Posterior cingulate gyrus (tissue), 11 donors: Measurements from ENCODE around the gene CENPP.
"Not testable (repeated sequence)": the region's sequence is repeated elsewhere in the genome, so short reads cannot be mapped to it uniquely, and the experiment has no call there.

Experiments used
- DNase-seq, 10 donors: peaks; one replicate each; pipeline versions ENCODE4 v3.0.0 to v3.0.0-alpha.2; 2020 to 2021; ENCODE audit warnings: mixed read lengths in 3 of 10
- intact Hi-C: fragments of 100-400 bp; cut with DNase I; formaldehyde crosslinking; loops from one replicate; pipeline ENCODE4 v1.15.1; 2023

Gene CENPP

GRCh38 chr9:92618633-92619225 lies 293.0 kb downstream of the CENPP start:
- intact Hi-C loops: loop anchor here (10.0 kb wide), 1 partner anchor 114 kb away; no protein-coding TSS in a partner anchor
- DNase-seq: no peak

GRCh38 chr9:92619601-92620300 lies 294.0 kb downstream of the CENPP start:
- intact Hi-C loops: loop anchor here (10.0 kb wide), 1 partner anchor 115 kb away; no protein-coding TSS in a partner anchor
- DNase-seq: peak in 1 of 10 donors; percentile 54

- intact Hi-C loops: no loop called here
- no peak for DNase-seq
Observed at GRCh38 chr9:92620845-92621244, 295.1 kb downstream of the CENPP start.

GRCh38 chr9:92623936-92624335 lies 298.2 kb downstream of the CENPP start:
- intact Hi-C loops: not testable (repeated sequence)
- peak in 1 of 10 donors; percentile 57 for DNase-seq

GRCh38 chr9:92626484-92626883 lies 300.7 kb downstream of the CENPP start:
- intact Hi-C loops: no loop called here
- no peak for DNase-seq

GRCh38 chr9:92627651-92628050 lies 301.9 kb downstream of the CENPP start:
- intact Hi-C loops: no loop called here
- no peak for DNase-seq

GRCh38 chr9:92631452-92632343 lies 305.9 kb downstream of the CENPP start:
- DNase-seq: peak in 1 of 10 donors; percentile 19
- intact Hi-C loops: loop anchor here (5.0 kb wide), 2 partner anchors 289 to 304 kb away; partner anchors contain the start of genes CENPP and NOL8

GRCh38 chr9:92632641-92633040 lies 306.9 kb downstream of the CENPP start:
- peak in 1 of 10 donors; percentile 29 for DNase-seq
- intact Hi-C loops: loop anchor here (5.0 kb wide), 2 partner anchors 290 to 305 kb away; partner anchors contain the start of genes CENPP and NOL8

GRCh38 chr9:92633614-92634278 lies 308.0 kb downstream of the CENPP start:
- intact Hi-C loops: loop anchor here (2.0 to 5.0 kb wide), 3 partner anchors 291 to 493 kb away; partner anchors contain the start of genes CENPP and NOL8
- DNase-seq: peak in 2 of 10 donors; percentile 9 to 59

- peak; percentile 57 to 96 (median 74) for DNase-seq
- intact Hi-C loops: loop anchor here (2.0 to 5.0 kb wide), 3 partner anchors 293 to 494 kb away; partner anchors contain the start of genes CENPP and NOL8
Observed at GRCh38 chr9:92634712-92635605, 309.2 kb downstream of the CENPP start.

GRCh38 chr9:92635760-92636159 lies 310.0 kb downstream of the CENPP start:
- intact Hi-C loops: loop anchor here (2.0 kb wide), 1 partner anchor 495 kb away; no protein-coding TSS in a partner anchor
- DNase-seq: peak in 1 of 10 donors; percentile 34

- peak in 2 of 10 donors; percentile 2 to 27 for DNase-seq
- intact Hi-C loops: no loop called here
Observed at GRCh38 chr9:92636627-92637026, 310.9 kb downstream of the CENPP start.

- DNase-seq: peak in 3 of 10 donors; percentile 4 to 68 (median 67)
- intact Hi-C loops: no loop called here
Observed at GRCh38 chr9:92637326-92637725, 311.6 kb downstream of the CENPP start.

GRCh38 chr9:92637886-92638620 lies 312.3 kb downstream of the CENPP start:
- DNase-seq: peak in 2 of 10 donors; percentile 54 to 67
- intact Hi-C loops: no loop called here

GRCh38 chr9:92638621-92639101 lies 312.9 kb downstream of the CENPP start:
- peak in 2 of 10 donors; percentile 8 to 30 for DNase-seq
- intact Hi-C loops: no loop called here

GRCh38 chr9:92639124-92639523 lies 313.4 kb downstream of the CENPP start:
- intact Hi-C loops: no loop called here
- no peak for DNase-seq

- DNase-seq: peak in 2 of 10 donors; percentile 2 to 64
- intact Hi-C loops: no loop called here
Observed at GRCh38 chr9:92639791-92640271, 314.1 kb downstream of the CENPP start.
